Sigmoid colon (tissue), 7 donors: ENCODE data around the gene CERS2. TPM values are rescaled to one million over a fixed set of nuclear protein-coding genes. Genes with fewer than 3 reads are reported as not detected.

Experiments
- DNase-seq: peaks from one replicate; pipeline ENCODE4 v3.0.0-alpha.2; 2019
- H3K27ac ChIP-seq, 4 donors: fragments of 200-600 bp; sonication (generic); one replicate each; pipeline ENCODE4 v1.5.1; 2016 to 2019; ENCODE audit warnings: mild to moderate bottlenecking in 1 of 4
- H3K27me3 ChIP-seq, 3 donors: fragments of 200-600 bp; sonication (generic); one replicate each; pipeline ENCODE4 v1.5.1; 2019; ENCODE audit warnings: mild to moderate bottlenecking in 1 of 3
- H3K36me3 ChIP-seq, 4 donors: fragments of 200-600 bp; sonication (generic); one replicate each; pipeline ENCODE4 v1.5.1; 2016 to 2019
- H3K4me1 ChIP-seq, 4 donors: fragments of 200-600 bp; sonication (generic); one replicate each; pipeline ENCODE4 v1.5.1; 2017 to 2019
- H3K4me3 ChIP-seq, 4 donors: fragments of 200-600 bp; sonication (generic); one replicate each; pipeline ENCODE4 v1.5.1; 2017 to 2019; ENCODE audit warnings: mild to moderate bottlenecking in 2 of 4, moderate library complexity in 1 of 4
- H3K9me3 ChIP-seq, 4 donors: fragments of 200-600 bp in 3 of 4; sonication (generic) in 3 of 4; one replicate each; pipeline versions ENCODE4 v1.5.1 to v1.6.1; 2013 to 2019
- EP300 ChIP-seq, 4 donors: sonication (generic); formaldehyde crosslinking; IDR thresholded peaks; one replicate each; pipeline ENCODE4 v1.6.1; 2017; ENCODE audit warnings: antibody characterized with exemption in 4 of 4
- POLR2A ChIP-seq, 2 donors: fragments of 450-650 bp; IDR thresholded peaks; one replicate each; pipeline ENCODE4 v1.6.1; 2016; ENCODE audit warnings: antibody characterized with exemption in 2 of 2, mild to moderate bottlenecking in 2 of 2, moderate library complexity in 2 of 2
- POLR2AphosphoS5 ChIP-seq, 4 donors: sonication (generic); formaldehyde crosslinking; IDR thresholded peaks; one replicate each; pipeline ENCODE4 v1.6.1; 2017; ENCODE audit warnings: antibody characterized with exemption in 4 of 4
- WGBS, 2 donors: extraction: QIAGEN DNeasy Blood & Tissue Kit; methylation state at CpG; one replicate each; pipeline ENCODE4 v1.1.7; 2013; 5-methylcytosine and 5-hydroxymethylcytosine counted together
- intact Hi-C: fragments of 100-400 bp; cut with DNase I; formaldehyde crosslinking; loops from one replicate; pipeline ENCODE4 v1.15.1; 2023
- polyA plus RNA-seq, 3 donors: library from polyadenylated mRNA; stranded (reverse); fragments of 200-250 nt; gene quantifications; one replicate each; pipeline ENCODE4 v1.2.3, GENCODE V29; 2013
- total RNA-seq, 4 donors: library from RNA; depleted of rRNA; stranded (reverse); fragments of >200 nt; gene quantifications; one replicate each; pipeline ENCODE4 v1.1.0, GENCODE V29; 2016
- TF ChIP-seq, protein P1 (sequence below), 4 experiments: fragments of 450-650 bp in 3 of 4; fragments of 200-600 bp in 1 of 4; IDR thresholded peaks; one replicate each; pipeline ENCODE4 v1.5.1; 2016 to 2019; ENCODE audit warnings: antibody characterized with exemption in 4 of 4, mild to moderate bottlenecking in 3 of 4, moderate library complexity in 2 of 4
- donor health status: healthy with polysubstance abuse.
- donor health status: Bipolar disorder and iron deficiency.
- donor health status: healthy.

Gene CERS2
- total and polyA plus RNA-seq, 7 donors, result 50.6 to 115 (median 82.0) TPM

- Histone ChIP-seq H3K4me1 (peaks cover 0 to 63% (median 55%) of the 10 kb centered on the region in 4 donors), H3K9me3 (no peaks in the 10 kb centered on the region), H3K27me3 (no peaks in the 10 kb centered on the region), H3K27ac (peak overlapping the region; percentile 93 to 99 (median 96)), H3K36me3 (peaks cover 0 to 1% (median 0%) of the 10 kb centered on the region in 4 donors), H3K4me3 (peak overlapping the region; percentile 76 to 91 (median 81))
- WGBS, 2 donors, result 1% methylated on average over 67 of the region's 67 CpGs
- DNase-seq, result no peak
- intact Hi-C loops, result loop anchor here (2.0 to 5.0 kb wide), 2 partner anchors 47 to 413 kb away; partner anchors contain the start of gene SETDB1
- TF ChIP-seq POLR2A (IDR thresholded peaks at IDR 0.05) (no peak), EP300 (IDR thresholded peaks at IDR 0.05) (no peak), POLR2AphosphoS5 (IDR thresholded peaks at IDR 0.05) (no peak)
- TF ChIP-seq, protein P1, sequence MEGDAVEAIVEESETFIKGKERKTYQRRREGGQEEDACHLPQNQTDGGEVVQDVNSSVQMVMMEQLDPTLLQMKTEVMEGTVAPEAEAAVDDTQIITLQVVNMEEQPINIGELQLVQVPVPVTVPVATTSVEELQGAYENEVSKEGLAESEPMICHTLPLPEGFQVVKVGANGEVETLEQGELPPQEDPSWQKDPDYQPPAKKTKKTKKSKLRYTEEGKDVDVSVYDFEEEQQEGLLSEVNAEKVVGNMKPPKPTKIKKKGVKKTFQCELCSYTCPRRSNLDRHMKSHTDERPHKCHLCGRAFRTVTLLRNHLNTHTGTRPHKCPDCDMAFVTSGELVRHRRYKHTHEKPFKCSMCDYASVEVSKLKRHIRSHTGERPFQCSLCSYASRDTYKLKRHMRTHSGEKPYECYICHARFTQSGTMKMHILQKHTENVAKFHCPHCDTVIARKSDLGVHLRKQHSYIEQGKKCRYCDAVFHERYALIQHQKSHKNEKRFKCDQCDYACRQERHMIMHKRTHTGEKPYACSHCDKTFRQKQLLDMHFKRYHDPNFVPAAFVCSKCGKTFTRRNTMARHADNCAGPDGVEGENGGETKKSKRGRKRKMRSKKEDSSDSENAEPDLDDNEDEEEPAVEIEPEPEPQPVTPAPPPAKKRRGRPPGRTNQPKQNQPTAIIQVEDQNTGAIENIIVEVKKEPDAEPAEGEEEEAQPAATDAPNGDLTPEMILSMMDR (IDR thresholded peaks at IDR 0.05), result no peak
Observed at GRCh38 chr1:150973836-150974579, 627 bp downstream of the CERS2 start.

- Histone ChIP-seq H3K36me3 (peaks cover 5 to 8% (median 6%) of the 10 kb centered on the region in 4 donors), H3K4me3 (peak overlapping the region; percentile 76 to 91 (median 81)), H3K4me1 (peaks cover 0 to 60% (median 56%) of the 10 kb centered on the region in 4 donors), H3K27me3 (no peaks in the 10 kb centered on the region), H3K9me3 (no peaks in the 10 kb centered on the region), H3K27ac (peak overlapping the region; percentile 93 to 99 (median 96))
- TF ChIP-seq POLR2AphosphoS5 (IDR thresholded peaks at IDR 0.05), result no peak
- TF ChIP-seq EP300 (IDR thresholded peaks at IDR 0.05), result no peak
- TF ChIP-seq, protein P1 (IDR thresholded peaks at IDR 0.05), result no peak
- TF ChIP-seq POLR2A (IDR thresholded peaks at IDR 0.05), result no peak
- intact Hi-C loops, result loop anchor here (5.0 kb wide), 1 partner anchor 46 kb away; the partner anchor contains the start of gene SETDB1
- no peak for DNase-seq
- 18 to 28% methylated on average over 15 of the region's 15 CpGs for WGBS, 2 donors
Observed at GRCh38 chr1:150973258-150973835, 1.3 kb downstream of the CERS2 start.

DNA sequence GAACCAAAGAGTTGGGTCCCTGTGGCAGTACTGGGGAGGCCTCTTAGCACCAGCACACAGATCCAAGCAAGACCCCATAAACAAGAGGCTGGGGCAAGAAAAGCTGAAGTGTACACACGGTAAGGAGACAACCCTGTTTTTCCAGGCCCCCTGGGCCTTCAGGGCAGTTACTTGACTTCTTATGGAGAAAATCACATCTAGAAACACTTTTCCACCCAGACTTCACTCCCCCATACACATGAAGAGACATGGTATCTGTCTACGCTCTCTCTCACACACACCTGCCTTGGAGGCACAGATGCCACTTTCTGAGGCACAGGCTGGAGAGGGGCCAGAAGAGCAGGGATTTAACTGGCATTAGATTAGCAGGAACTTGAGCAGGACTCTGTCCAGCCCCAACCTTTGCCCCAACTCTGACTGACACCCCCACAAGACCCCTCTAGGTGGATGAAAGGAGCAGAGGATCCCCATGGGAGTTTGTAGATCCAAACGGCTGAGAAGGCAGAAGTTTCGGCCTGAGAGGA is 2.2 kb downstream of the CERS2 start:
- intact Hi-C loops, result loop anchor here (5.0 kb wide), 1 partner anchor 45 kb away; the partner anchor contains the start of gene SETDB1
- Histone ChIP-seq H3K9me3 (no peaks in the 10 kb centered on the region), H3K4me1 (peaks cover 0 to 55% (median 55%) of the 10 kb centered on the region in 4 donors), H3K27me3 (no peaks in the 10 kb centered on the region), H3K36me3 (peaks cover 13 to 16% (median 14%) of the 10 kb centered on the region in 4 donors), H3K4me3 (peak overlapping the region in 2 of 4 donors; percentile 76 to 78), H3K27ac (peak overlapping the region; percentile 93 to 99 (median 96))
- TF ChIP-seq POLR2AphosphoS5 (IDR thresholded peaks at IDR 0.05) (no peak), POLR2A (IDR thresholded peaks at IDR 0.05) (no peak), EP300 (IDR thresholded peaks at IDR 0.05) (no peak)
- TF ChIP-seq, protein P1 (IDR thresholded peaks at IDR 0.05), result no peak
- WGBS, 2 donors, result 73 to 78% methylated on average over 4 of the region's 4 CpGs
- no peak for DNase-seq

DNA sequence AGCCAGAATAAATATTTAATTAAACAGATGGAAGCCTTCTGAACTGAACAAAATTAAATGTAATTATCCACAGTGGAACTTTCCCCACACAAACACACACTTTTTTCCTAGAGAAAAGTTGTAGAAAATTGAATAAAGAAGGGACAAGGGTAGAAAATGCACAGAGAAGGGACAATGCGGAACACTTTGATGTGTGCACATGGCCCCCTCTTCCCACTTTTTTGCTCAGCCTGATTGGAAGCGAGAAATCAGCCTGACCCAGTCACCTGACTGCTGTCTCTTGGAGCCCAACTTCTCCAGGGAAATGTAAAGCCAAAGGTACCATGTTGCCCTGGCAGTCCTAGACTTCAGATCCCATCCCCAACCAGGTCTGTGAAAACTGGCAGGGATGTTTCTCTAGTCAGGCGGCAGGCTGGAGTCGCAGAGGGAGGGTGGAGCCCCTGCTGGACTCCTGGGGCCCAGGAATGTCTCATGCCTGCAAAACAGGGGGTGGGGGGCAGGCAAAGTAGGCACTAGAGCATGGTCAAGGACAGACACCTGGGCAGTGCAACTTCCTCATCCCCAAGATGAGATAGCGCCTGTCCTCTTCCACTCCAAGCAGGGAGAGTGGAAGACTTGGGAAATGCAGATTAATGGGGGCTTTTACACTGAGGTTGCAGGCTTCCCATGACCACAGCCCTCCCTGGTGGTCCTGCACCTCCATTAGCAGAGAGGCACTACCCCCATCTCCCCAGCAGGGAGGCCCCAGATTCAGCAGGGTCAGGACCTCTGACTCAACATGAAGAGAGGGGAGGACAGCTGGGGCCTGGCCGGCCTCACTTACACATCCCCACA is 2.8 kb downstream of the CERS2 start:
- no peak for DNase-seq
- TF ChIP-seq POLR2AphosphoS5 (IDR thresholded peaks at IDR 0.05) (no peak), EP300 (IDR thresholded peaks at IDR 0.05) (no peak), POLR2A (IDR thresholded peaks at IDR 0.05) (no peak)
- TF ChIP-seq, protein P1 (IDR thresholded peaks at IDR 0.05), result no peak
- Histone ChIP-seq H3K36me3 (peaks cover 20 to 23% (median 21%) of the 10 kb centered on the region in 4 donors), H3K27ac (peak overlapping the region; percentile 93 to 99 (median 96)), H3K4me1 (peaks cover 0 to 54% (median 49%) of the 10 kb centered on the region in 4 donors), H3K4me3 (peak overlapping the region in 3 of 4 donors; percentile 8 to 78 (median 11)), H3K27me3 (no peaks in the 10 kb centered on the region), H3K9me3 (no peaks in the 10 kb centered on the region)
- 79 to 84% methylated on average over 6 of the region's 6 CpGs for WGBS, 2 donors
- intact Hi-C loops, result loop anchor here (5.0 kb wide), 1 partner anchor 44 kb away; the partner anchor contains the start of gene SETDB1
